ENCODE data around the gene KLRC3.
A peak's percentile ranks its signal among the peaks of the same experiment; 100 is the strongest.
"Not testable (repeated sequence)": the region's sequence is repeated elsewhere in the genome, so short reads cannot be mapped to it uniquely, and the experiment has no call there.

KLRC3 gene

DNA sequence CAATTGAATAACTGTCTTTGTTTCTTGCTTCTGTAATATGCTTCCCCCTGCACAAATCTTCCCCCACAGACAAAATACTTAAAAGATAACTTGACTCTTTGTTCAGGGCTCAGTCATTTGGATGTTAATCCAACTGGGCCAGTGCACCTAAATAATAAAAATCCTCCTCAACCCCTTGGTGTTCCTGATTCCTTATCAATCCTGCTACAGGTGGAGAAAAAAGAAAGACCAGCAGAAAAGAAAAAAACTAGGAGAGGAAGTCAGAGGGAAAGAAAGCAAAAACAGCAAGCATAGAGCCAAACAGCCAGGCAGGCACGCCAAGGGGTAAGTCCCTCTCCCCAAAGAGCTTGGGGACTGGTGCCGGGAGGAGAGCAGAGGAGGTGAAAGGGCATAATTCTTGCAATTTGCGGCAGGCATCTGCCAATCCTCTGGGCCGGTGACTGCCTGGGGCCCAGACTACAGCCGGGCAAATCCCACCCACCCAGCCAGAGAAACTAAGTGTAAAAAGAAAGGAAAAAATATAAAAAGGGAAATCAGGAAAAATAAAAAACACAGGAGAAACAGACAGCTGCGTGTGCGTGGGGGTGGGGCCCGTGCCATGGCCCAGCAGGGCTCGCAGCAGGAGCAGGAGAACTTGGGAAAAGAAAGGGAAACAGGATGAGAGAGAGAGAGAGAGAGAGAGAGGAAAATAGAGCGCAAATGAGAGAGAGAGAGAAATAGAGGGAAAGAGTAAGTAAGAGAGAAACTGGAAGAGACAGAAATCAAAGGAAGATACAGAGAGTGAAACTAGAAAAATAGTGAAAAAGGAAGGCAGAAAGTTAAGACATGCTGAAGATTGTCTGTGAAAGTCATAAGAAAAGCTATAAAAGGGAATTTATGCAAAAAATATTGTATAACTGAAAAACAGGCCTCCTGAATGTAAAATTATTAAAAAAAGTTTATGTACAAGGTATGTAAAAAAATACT lies 51.9 kb downstream of the KLRC3 start:
- Histone ChIP-seq H3F3A (ENCODE audit: low read depth) (no peaks in the 10 kb centered on the region), H3K4me1 (ENCODE audit: insufficient read depth, low read length, poor library complexity, severe bottlenecking) (peaks cover 42% of the 10 kb centered on the region), H2AFZ (ENCODE audit: low read length) (no peak overlapping the region), H3K4me2 (ENCODE audit: low read depth, low read length, poor library complexity, severe bottlenecking) (no peak overlapping the region), H3K27me3 (ENCODE audit: insufficient read depth, low read length, poor library complexity, severe bottlenecking) (no peaks in the 10 kb centered on the region), H3K9ac (ENCODE audit: low read depth, low read length, poor library complexity, severe bottlenecking) (no peak overlapping the region), H3K9me3 (ENCODE audit: insufficient read depth, low read depth, low read length) (no peaks in the 10 kb centered on the region), H3K79me2 (ENCODE audit: insufficient read depth, low read length) (no peaks in the 10 kb centered on the region), H4K20me1 (ENCODE audit: insufficient read depth, low read length, poor library complexity, severe bottlenecking) (no peaks in the 10 kb centered on the region), H3K9me2 (replicated peaks; ENCODE audit: low read depth, low read length) (no peaks in the 10 kb centered on the region), H3K4me3 (ENCODE audit: low read length, poor library complexity, severe bottlenecking) (no peak overlapping the region), H3K36me3 (ENCODE audit: insufficient read depth, low read length) (no peaks in the 10 kb centered on the region)
- TF ChIP-seq EZH2phosphoT487 (IDR thresholded peaks at IDR 0.05; ENCODE audit: borderline replicate concordance), result no peak
- no peak for TF ChIP-seq CTCF (conservative IDR thresholded peaks at IDR 0.05; ENCODE audit: low read length)

DNA sequence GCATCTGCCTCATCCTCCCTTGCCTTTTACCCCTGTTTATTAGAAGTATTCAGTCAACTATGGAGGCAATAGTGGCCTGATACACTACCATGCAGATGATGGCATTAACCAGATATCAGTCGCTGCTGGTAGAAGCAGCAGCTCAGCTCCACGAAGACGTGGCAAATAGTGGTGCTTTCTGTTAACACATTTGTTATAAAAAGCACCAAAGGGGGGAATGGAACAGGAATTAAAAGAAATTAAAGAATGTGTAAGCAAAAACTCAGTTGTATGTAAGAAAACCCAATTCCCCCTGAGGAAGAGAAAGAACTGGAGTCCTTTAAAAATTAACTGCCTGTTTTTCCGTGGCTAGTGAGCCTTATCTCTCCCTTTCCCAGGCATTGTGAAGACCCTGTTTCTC lies 52.7 kb downstream of the KLRC3 start:
- not testable (repeated sequence) for H4K20me1 ChIP-seq (ENCODE audit: insufficient read depth, low read length, poor library complexity, severe bottlenecking); H3K27me3 ChIP-seq (ENCODE audit: insufficient read depth, low read length, poor library complexity, severe bottlenecking); H3K36me3 ChIP-seq (ENCODE audit: insufficient read depth, low read length); H3F3A ChIP-seq (ENCODE audit: low read depth); H3K79me2 ChIP-seq (ENCODE audit: insufficient read depth, low read length); H3K9ac ChIP-seq (ENCODE audit: low read depth, low read length, poor library complexity, severe bottlenecking); H3K4me2 ChIP-seq (ENCODE audit: low read depth, low read length, poor library complexity, severe bottlenecking); H2AFZ ChIP-seq (ENCODE audit: low read length); H3K9me2 ChIP-seq (replicated peaks; ENCODE audit: low read depth, low read length); H3K4me3 ChIP-seq (ENCODE audit: low read length, poor library complexity, severe bottlenecking); H3K9me3 ChIP-seq (ENCODE audit: insufficient read depth, low read depth, low read length)
- peaks cover 45% of the 10 kb centered on the region for H3K4me1 ChIP-seq (ENCODE audit: insufficient read depth, low read length, poor library complexity, severe bottlenecking)

- Histone ChIP-seq H3K27me3 (ENCODE audit: insufficient read depth, low read length, poor library complexity, severe bottlenecking) (no peaks in the 10 kb centered on the region), H3K9ac (ENCODE audit: low read depth, low read length, poor library complexity, severe bottlenecking) (peak overlapping the region; percentile 89), H3K4me1 (ENCODE audit: insufficient read depth, low read length, poor library complexity, severe bottlenecking) (peaks cover 44% of the 10 kb centered on the region)
These were observed 53.5 kb downstream of the KLRC3 start for GRCh38 chr12:10366875-10367274.

More at GRCh38 chr12:10366875-10367274, 53.5 kb downstream of the KLRC3 start:
- Histone ChIP-seq H3K9me2 (replicated peaks; ENCODE audit: low read depth, low read length) (no peaks in the 10 kb centered on the region), H3K4me2 (ENCODE audit: low read depth, low read length, poor library complexity, severe bottlenecking) (peak overlapping the region; percentile 73), H3K9me3 (ENCODE audit: insufficient read depth, low read depth, low read length) (no peaks in the 10 kb centered on the region), H3K4me3 (ENCODE audit: low read length, poor library complexity, severe bottlenecking) (no peak overlapping the region), H2AFZ (ENCODE audit: low read length) (no peak overlapping the region), H3K36me3 (ENCODE audit: insufficient read depth, low read length) (no peaks in the 10 kb centered on the region), H4K20me1 (ENCODE audit: insufficient read depth, low read length, poor library complexity, severe bottlenecking) (no peaks in the 10 kb centered on the region), H3K79me2 (ENCODE audit: insufficient read depth, low read length) (no peaks in the 10 kb centered on the region), H3F3A (ENCODE audit: low read depth) (no peaks in the 10 kb centered on the region)
- TF ChIP-seq EZH2phosphoT487 (IDR thresholded peaks at IDR 0.05; ENCODE audit: borderline replicate concordance) (no peak), CTCF (conservative IDR thresholded peaks at IDR 0.05; ENCODE audit: low read length) (peak; percentile 57)

Data from Loucy (cell line).